ENCODE data around the gene KRTAP4-6. TPM values are rescaled to one million over a fixed set of nuclear protein-coding genes. Genes with fewer than 3 reads are reported as not detected.
"Not testable (repeated sequence)": the region's sequence is repeated elsewhere in the genome, so short reads cannot be mapped to it uniquely, and the experiment has no call there.

The KRTAP4-6 gene
- total RNA-seq, 1 donor from 2014 or later: not detected

DNA sequence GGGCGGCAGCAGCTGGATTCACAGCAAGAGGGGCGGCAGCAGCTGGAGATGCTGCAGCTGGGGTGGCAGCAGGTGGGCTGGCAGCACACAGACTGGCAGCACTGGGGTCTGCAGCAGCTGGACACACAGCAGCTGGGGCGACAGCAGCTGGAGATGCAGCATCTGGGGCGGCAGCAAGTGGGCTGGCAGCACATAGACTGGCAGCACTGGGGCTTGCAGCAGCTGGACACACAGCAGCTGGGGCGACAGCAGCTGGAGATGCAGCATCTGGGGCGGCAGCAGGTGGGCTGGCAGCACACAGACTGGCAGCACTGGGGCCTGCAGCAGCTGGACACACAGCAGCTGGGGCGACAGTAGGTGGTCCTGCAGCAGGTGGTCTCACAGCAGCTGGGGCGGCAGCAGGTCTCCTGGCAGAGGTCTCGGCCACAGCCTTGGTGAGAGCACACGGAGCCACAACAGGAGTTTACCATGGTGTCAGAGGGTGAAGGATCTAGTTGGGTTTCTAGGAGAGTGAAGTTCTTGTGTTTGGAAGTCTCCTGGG lies 22.4 kb downstream of the KRTAP4-6 start, which contains the start of gene KRTAP4-11:
TSS of gene KRTAP4-11 (minus strand) at position 528 of the 541 bp plus-strand sequence. CDS start at position 470, 58 bp downstream.
- DNase-seq; ATAC-seq (ENCODE audit: poor library complexity); intact Hi-C loops (cut with DNase I): not testable (repeated sequence)

DNA sequence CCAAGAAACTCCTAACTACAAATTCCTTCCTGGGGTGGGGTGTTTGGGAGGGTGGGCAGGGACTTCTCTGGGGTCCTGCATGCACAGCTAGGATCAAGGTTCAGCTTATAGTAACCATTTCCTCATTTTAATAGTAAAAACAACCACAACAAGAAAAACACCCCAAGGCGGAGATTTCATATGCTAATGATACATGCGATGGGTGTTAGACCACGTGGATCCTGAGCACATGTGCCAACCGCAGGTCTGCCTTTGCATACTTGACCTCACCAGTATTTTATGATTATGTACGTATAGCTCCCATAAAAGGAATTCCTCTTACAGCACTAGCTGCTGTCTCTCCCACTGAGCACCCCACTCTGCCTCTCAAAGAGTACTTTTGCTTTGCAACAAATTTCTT lies 24.0 kb downstream of the KRTAP4-6 start:
- intact Hi-C loops (cut with DNase I): no loop called here
- DNase-seq: no peak
- ATAC-seq (ENCODE audit: poor library complexity): no peak

DNA sequence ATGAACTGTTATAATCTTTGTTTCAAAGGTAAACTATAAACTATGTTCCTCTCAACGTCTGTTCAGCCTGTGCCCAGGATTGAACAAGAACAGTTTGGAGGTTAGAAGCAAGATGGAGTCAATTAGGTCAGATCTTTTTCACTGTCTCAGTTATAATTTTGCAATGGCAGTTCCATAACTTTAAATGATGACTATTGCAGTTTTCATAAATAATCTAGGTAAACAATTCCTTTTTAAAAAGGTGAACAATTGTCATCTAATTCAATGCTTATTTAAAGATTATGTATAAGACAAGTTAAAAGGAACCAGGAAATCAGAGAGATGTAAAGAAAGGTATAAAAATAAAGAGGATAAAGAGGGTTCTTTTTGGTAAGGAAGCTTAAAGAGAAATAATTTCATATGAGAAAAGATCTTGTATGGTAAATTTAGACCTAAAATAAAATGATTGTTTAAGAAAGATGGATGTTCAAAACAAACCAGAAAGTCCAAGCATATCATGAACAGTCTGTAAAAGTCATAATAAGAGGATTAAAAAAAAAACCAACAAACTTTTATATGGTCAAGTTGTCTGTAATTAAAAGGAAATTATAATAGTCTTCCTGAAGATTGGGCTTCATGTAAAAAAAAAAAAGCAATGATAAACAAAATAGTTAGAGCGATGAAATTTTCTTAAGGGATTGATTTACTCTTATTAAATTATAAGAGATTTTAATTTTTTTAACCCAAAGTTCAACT lies 29.0 kb downstream of the KRTAP4-6 start:
- ATAC-seq (ENCODE audit: poor library complexity) (no peak), DNase-seq (no peak)
- intact Hi-C loops (cut with DNase I): no loop called here

DNA sequence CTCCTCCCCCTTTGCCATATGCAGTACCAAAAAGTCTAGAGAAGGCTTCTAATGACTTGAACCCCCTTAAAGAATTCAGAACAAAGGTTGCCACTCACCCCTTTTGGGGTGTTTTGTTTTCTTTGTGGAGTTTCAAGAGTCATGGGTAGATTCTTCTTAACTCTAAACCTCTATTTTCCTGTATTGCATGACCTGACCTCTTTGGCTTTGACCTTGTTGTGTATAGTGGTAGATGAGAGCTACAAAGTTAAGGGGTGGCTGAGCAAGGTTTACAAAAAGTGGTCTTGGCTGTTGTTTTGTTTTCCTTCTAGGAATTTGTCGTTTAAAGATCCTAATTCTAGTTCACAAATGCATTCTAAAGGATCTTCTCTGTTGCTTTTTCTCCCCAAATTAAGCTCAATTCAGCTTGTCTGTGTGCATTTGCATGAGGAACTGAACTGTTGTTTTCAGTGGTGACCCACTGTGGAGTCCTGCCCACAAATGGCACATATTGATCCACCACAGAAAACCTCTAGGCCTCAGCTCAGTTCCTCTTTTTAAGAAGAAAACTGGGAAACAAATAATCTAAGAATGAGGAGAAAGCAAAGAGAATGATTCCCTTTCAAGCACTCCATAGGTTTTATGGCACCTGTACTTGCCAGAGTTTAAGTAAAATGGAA lies 31.5 kb downstream of the KRTAP4-6 start:
- intact Hi-C loops (cut with DNase I); ATAC-seq (ENCODE audit: poor library complexity); DNase-seq: not testable (repeated sequence)

DNA sequence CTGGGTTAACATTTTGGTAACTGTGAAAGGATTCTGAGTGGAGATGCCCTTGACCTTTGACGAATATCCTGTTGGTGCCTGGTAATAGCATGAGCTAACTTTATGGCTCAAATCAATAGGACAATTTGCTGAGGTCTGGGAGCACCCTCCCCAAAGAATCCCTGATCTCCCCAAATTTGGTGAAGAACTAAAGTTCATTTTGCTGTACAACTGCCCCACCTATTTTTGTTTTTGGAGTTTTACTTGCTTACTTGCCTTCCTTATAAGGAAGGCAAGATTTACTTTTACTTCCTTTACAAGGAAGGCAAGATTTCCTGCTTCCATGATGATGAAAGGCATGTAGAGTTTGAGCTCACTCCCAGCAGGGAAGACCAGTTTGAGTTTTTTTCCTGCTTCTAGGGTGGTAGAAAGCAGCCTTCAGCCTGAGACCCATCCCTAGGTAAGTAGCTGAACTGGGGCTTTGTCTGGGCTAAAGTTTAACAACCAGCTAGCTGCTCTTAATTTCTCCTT lies 32.3 kb downstream of the KRTAP4-6 start:
- intact Hi-C loops (cut with DNase I): no loop called here
- ATAC-seq (ENCODE audit: poor library complexity) (no peak), DNase-seq (no peak)

DNA sequence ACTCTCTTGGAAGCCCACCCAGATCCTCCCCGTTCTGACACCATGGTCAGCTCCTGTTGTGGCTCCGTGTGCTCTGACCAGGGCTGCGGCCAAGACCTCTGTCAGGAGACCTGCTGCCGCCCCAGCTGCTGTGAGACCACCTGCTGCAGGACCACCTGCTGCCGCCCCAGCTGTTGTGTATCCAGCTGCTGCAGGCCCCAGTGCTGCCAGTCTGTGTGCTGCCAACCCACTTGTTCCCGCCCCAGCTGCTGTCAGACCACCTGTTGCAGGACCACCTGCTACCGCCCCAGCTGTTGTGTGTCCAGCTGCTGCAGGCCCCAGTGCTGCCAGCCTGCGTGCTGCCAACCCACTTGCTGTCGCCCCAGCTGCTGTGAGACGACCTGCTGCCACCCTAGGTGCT lies 35.0 kb downstream of the KRTAP4-6 start, which contains the start of gene KRTAP4-9:
TSS of gene KRTAP4-9 (plus strand) at position 43 of the 400 bp plus-strand sequence. CDS start at position 43, 0 bp downstream.
- ATAC-seq (ENCODE audit: poor library complexity); intact Hi-C loops (cut with DNase I); DNase-seq: not testable (repeated sequence)

DNA sequence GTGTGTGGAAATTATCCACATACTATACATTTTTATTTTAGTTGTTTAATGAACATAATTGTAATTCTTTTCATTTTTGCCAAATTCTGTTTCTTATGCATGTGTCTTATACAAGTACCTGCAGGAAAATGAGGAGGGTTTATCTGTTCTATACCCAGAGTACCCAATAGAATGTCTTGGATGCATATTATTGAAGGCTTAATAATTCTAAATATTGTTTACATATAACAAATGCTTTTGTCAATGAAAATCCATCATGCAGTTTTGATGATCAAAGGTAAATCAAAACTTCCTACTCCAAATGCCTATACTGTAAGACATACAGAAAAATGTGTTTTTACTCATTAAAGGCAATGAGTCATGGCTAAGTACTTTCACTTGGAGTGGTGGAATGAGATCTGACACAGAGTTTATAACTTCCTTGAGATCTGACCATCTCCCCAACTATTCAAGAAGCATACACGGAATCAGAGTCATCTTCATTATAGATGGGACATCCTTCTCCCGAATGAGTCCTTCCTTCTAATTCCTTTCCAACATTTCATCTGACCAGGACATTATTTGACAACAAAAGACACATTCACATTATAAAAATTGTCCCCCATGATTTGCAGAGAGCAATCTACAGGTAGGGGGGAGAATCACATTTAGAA lies 35.8 kb downstream of the KRTAP4-6 start:
- DNase-seq; intact Hi-C loops (cut with DNase I); ATAC-seq (ENCODE audit: poor library complexity): not testable (repeated sequence)

DNA sequence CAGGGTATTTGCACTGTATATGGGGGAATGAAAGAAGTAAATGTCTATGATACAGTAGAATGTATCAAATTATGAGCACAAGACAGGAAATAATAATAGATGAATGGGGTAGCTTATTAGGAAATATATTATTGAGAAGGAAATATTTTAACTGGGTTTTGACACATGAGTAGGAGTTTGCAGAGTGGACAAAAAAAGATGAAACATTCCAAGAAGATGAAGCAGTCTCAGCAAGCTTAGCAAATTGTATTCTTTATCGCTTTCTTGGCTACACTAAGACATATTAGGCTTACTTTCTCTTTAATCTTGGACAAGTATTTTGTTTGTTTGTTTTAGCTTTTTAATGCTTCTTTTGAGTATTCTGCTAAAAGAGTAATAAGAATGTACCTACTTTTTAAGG lies 36.4 kb downstream of the KRTAP4-6 start:
- DNase-seq: no peak
- ATAC-seq (ENCODE audit: poor library complexity): no peak
- intact Hi-C loops (cut with DNase I): no loop called here

DNA sequence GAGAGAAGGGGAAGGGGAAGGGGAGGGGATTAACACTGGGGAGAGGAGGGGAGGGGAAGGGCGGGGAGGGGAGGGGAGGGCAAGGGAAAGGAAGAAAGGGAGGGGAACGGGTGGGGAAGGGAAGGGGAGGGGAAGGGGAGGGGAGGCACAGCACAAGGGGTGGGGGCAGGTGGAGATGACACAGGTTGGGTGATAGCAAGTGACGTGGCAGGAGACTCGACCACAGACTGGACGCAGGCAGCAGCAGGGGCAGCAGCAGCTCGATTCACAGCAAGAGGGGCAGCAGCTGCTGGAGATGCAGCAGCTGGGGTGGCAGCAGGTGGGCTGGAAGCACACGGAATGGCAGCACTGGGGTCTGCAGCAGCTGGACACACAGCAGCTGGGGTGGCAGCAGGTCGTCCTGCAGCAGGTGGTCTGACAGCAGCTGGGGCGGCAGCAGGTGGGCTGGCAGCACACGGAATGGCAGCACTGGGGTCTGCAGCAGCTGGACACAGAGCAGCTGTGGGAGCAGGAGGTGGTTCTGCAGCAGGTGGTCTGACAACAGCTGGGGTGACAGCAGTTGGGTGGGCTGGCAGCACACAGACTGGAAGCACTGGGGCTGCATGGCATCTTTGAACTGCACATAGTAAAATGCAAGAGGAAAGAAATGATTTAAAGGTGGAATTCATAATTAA lies 38.6 kb downstream of the KRTAP4-6 start, which contains the start of gene KRTAP4-16:
TSS of gene KRTAP4-16 (minus strand) at position 624 of the 674 bp plus-strand sequence. CDS start at position 624, 0 bp downstream.
- intact Hi-C loops (cut with DNase I): no loop called here
- DNase-seq: no peak
- ATAC-seq (ENCODE audit: poor library complexity): no peak

DNA sequence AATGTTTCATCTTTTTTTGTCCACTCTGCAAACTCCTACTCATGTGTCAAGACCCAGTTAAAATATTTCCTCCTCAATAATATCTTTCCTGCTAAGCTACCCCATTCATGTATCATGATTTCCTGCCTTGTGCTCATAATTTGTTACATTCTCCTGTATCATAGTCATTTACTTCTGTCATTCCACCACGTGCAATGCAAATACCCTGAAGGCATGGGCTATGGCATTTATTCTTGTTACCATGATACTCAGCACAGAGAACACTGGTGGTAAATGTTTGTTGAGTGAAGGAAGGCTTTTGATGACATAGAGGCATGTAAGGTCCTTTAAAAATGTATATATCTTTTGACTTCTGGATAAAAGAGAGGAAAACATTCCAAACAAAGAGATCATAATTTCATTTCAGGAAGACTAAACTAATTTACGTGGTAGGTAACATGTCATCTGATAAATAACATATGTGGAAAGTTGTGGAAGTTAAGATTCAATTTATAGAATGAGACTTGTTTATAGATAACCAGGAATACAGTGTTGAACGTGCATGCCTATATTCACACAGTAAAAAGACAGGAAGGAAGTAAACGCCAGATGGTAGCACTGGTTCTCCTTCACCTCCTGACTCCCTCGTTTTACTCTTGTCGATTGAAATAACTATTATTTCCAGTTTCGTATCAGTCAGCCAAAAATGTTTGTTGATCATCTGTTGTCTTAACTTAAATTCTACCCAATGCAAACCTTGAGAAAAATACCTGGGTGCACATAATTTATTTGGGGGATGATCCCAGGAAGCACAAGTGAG lies 40.5 kb downstream of the KRTAP4-6 start:
- DNase-seq; intact Hi-C loops (cut with DNase I); ATAC-seq (ENCODE audit: poor library complexity): not testable (repeated sequence)

DNA sequence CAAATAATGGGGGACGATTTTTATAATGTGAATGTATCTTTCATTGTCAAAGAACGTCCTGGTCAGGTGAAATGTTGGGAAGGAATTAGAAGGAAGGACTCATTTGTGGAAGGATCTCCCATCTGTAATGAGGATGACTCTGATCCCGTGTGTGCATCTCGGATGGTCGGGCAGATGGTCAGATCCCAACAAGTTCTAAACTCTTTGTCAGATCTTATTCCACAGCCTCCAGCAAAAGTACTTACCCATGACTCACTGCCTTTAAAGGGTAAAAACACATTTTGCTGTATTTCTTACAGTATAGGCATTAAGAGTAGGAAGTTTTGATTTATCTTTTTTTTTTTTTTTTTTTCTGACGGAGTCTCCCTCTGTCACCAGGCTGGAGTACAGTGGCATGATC lies 41.9 kb downstream of the KRTAP4-6 start:
- DNase-seq: no peak
- intact Hi-C loops (cut with DNase I): no loop called here
- no peak for ATAC-seq (ENCODE audit: poor library complexity)

DNA sequence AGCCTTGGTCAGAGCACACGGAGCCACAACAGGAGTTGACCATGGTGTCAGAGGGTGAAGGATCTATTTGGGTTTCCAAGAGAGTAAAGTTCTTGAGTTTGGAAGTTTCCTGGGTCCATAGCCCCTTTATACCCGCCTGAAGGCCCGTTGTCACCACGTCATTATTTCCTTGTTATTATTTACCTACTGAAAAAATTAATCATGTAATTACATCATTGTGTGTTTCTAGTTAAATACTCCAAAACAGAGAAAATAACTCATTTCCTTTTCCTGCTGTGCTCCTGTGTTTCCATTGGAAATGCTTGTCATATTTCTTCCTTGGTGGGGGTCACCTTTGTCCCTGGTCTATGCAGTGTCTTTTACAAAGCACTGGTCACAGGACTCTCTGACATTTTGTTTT lies 42.3 kb downstream of the KRTAP4-6 start, which contains the start of gene KRTAP4-8:
TSS of gene KRTAP4-8 (minus strand) at position 101 of the 400 bp plus-strand sequence. CDS start at position 43, 58 bp downstream.
- ATAC-seq (ENCODE audit: poor library complexity) (no peak), DNase-seq (no peak)
- intact Hi-C loops (cut with DNase I): no loop called here

DNA sequence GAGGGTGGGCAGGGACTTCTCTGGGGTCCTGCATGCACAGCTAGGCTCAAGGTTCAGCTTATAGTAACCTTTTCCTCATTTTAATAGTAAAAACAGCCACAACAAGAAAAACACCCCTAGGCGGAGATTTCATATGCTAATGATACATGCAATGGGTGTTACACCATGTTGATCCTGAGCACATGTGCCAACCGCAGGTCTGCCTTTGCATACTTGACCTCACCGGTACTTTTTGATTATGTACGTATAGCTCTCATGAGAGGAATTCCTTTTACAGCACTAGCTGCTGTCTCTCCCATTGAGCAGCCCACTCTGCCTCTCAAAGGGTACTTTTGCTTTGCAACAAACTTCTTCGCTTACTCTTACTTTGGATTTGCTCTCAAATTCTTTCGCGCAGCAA lies 44.3 kb downstream of the KRTAP4-6 start:
- no peak for DNase-seq
- intact Hi-C loops (cut with DNase I): no loop called here
- ATAC-seq (ENCODE audit: poor library complexity): no peak

Other genes with a start within 250 kb of the KRTAP4-6 start
- not detected for gene KRT23, start 202.9 kb downstream of the KRTAP4-6 start, total RNA-seq
- gene KRT39, start 173.6 kb downstream of the KRTAP4-6 start, total RNA-seq: not detected
- gene KRT40, start 156.2 kb downstream of the KRTAP4-6 start, total RNA-seq: not detected
- not detected for gene KRTAP3-3, start 146.4 kb downstream of the KRTAP4-6 start, total RNA-seq
- gene KRTAP3-2, start 140.6 kb downstream of the KRTAP4-6 start, total RNA-seq: not detected
- gene KRTAP3-1, start 131.4 kb downstream of the KRTAP4-6 start, total RNA-seq: not detected
- not detected for gene KRTAP1-5, start 113.3 kb downstream of the KRTAP4-6 start, total RNA-seq
- not detected for gene KRTAP1-4, start 110.3 kb downstream of the KRTAP4-6 start, total RNA-seq
- not detected for gene KRTAP1-3, start 105.7 kb downstream of the KRTAP4-6 start, total RNA-seq
- not detected for gene KRTAP1-1, start 99.1 kb downstream of the KRTAP4-6 start, total RNA-seq
- not detected for gene KRTAP2-1, start 93.2 kb downstream of the KRTAP4-6 start, total RNA-seq
- not detected for gene KRTAP2-2, start 85.3 kb downstream of the KRTAP4-6 start, total RNA-seq
- not detected for gene KRTAP2-3, start 80.4 kb downstream of the KRTAP4-6 start, total RNA-seq
- gene KRTAP2-4, start 74.7 kb downstream of the KRTAP4-6 start, total RNA-seq: not detected
- gene KRTAP4-7, start 56.4 kb downstream of the KRTAP4-6 start, total RNA-seq: not detected
- gene KRTAP4-8, start 42.4 kb downstream of the KRTAP4-6 start, total RNA-seq: not detected
- gene KRTAP4-16, start 38.3 kb downstream of the KRTAP4-6 start, total RNA-seq: not detected
- gene KRTAP4-9, start 35.2 kb downstream of the KRTAP4-6 start, total RNA-seq: not detected
- gene KRTAP4-11, start 22.2 kb downstream of the KRTAP4-6 start, total RNA-seq: not detected
- not detected for gene KRTAP4-12, start 16.4 kb downstream of the KRTAP4-6 start, total RNA-seq
- gene KRTAP4-5, start 9.3 kb upstream of the KRTAP4-6 start, total RNA-seq: not detected
- gene KRTAP4-4, start 20.2 kb upstream of the KRTAP4-6 start, total RNA-seq: not detected
- not detected for gene KRTAP4-3, start 27.7 kb upstream of the KRTAP4-6 start, total RNA-seq
- not detected for gene KRTAP4-2, start 37.7 kb upstream of the KRTAP4-6 start, total RNA-seq
- not detected for gene KRTAP4-1, start 44.4 kb upstream of the KRTAP4-6 start, total RNA-seq
- gene KRTAP9-1, start 49.3 kb upstream of the KRTAP4-6 start, total RNA-seq: not detected
- gene KRTAP9-2, start 86.1 kb upstream of the KRTAP4-6 start, total RNA-seq: not detected
- gene KRTAP9-3, start 91.9 kb upstream of the KRTAP4-6 start, total RNA-seq: not detected
- not detected for gene KRTAP9-8, start 97.5 kb upstream of the KRTAP4-6 start, total RNA-seq
- not detected for gene KRTAP9-4, start 109.1 kb upstream of the KRTAP4-6 start, total RNA-seq
- not detected for gene KRTAP9-9, start 114.8 kb upstream of the KRTAP4-6 start, total RNA-seq
- gene KRTAP9-6, start 124.8 kb upstream of the KRTAP4-6 start, total RNA-seq: not detected
- gene KRTAP9-7, start 135.2 kb upstream of the KRTAP4-6 start, total RNA-seq: not detected
- gene KRTAP29-1, start 162.3 kb upstream of the KRTAP4-6 start, total RNA-seq: not detected
- gene KRTAP16-1, start 168.8 kb upstream of the KRTAP4-6 start, total RNA-seq: not detected
- gene KRTAP17-1, start 175.2 kb upstream of the KRTAP4-6 start, total RNA-seq: not detected
- not detected for gene KRT33A, start 210.3 kb upstream of the KRTAP4-6 start, total RNA-seq
- not detected for gene KRT33B, start 229.3 kb upstream of the KRTAP4-6 start, total RNA-seq
- gene KRT34, start 241.8 kb upstream of the KRTAP4-6 start, total RNA-seq: not detected

Measured in Right ventricle myocardium superior (tissue), 1 donor.